HG03442 (cell line): ENCODE results near the gene CELF4.

Source experiments
- ATAC-seq: cut with Tn5 transposase; IDR thresholded peaks from one replicate; pipeline ENCODE4 v1.9.1; 2021; ENCODE audit warnings: mild to moderate bottlenecking, moderate library complexity; ENCODE audit not compliant: unreplicated experiment

CELF4 gene

DNA sequence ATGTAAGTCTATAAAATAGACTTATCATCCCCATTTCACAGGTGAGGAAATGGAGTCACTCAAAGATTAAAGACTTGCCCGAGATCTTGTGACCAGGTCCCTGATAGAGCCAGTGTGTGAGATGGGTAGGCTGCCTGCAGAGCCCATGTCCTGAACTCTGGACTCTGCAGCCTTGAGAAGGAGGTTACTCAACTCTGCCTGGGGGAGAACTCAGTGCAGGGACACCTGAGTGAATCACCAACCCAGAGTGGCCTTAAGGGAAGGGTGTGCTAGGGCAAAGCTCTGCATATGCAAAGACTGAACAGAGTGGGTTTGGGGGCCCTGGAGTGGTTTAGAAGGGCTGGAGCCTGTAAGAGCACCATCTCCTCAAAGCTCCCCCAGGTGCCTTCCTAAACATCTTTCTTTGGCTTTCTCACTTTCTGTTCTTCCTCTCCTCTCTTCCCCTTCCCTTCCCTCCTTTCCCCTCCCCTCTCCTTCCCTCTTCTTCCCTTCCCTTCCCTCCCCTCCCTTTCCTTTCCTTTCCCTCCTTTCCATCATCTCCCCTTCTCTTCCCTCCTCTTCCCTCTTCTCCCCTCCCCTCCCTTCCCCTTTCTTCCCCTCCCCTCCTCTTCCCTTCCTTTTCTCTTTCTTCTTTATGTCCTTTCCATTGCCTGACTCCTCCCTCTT, 67.6 kb downstream of the CELF4 start:
- ATAC-seq = no peak

DNA sequence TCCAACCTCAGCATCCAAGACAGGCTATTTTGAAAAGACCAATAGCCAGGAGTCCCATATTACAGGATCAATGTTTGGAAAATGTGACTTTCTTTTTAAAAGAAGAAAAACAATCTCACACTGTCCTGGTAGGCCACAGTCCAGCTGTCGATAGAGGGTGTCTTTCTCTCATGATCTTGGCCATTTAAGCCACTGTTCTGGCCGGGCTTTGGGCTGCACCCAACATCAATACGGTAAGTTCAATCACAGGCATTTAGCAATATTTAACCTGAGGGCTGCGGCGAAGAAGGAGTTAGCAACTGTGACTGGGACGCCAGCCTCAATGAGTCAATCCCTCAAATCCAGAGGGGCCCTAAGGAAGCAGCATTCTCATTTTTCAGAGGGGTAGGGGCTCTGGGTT, 69.0 kb downstream of the CELF4 start:
- no peak for ATAC-seq

DNA sequence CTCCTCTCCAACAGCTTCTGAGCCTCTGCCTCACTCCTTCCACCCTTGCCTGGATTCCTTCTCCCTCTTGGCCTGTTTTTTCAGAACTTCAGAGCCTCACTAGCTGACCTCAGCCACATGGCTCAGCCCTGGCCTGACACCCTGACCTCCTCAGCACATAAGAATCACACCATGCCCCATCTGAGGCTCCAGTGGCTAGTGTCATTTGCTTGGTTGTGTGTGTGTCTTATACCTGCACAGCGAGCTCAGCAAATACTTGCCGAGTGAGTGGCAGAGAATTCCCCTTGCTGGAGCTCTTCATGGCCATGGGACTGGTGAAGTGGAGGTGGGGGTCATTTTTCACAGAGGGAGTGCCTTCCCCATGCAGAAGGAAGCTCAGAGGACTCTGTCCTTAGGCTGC, 70.2 kb downstream of the CELF4 start:
- ATAC-seq = no peak

- ATAC-seq = no peak
Measured at GRCh38 chr18:37494406-37494805, 71.2 kb downstream of the CELF4 start.

DNA sequence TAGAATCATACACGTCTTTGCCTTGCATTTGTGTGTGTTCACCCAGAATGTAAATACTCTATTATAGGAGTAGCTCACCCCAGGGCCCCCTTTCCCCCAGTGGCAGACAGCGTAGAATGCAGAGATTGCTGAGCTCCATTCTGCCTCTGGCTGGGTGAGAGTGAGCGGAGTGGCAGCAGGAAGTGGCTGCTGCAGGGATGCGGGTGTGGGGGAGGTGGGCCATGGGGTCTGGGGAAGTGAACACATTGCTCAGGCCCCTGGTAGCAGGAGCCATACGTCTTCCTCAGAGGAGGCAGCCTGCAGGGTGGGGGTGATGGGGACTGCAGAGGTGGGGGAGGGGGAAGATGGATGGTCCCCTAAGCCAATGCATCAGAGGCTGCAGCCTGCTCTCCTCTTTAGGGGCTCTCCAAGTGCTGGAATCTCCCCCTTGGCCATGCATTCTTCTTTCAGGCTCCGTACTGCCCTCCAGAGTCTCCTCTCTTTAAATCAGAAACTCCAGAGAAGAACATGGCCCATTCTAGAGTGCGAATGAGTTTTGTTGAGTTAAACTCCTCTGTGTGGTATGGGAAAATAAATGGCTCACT, 72.2 kb downstream of the CELF4 start:
- no peak for ATAC-seq

GRCh38 chr18:37492952-37493351, 72.6 kb downstream of the CELF4 start:
- ATAC-seq = no peak

DNA sequence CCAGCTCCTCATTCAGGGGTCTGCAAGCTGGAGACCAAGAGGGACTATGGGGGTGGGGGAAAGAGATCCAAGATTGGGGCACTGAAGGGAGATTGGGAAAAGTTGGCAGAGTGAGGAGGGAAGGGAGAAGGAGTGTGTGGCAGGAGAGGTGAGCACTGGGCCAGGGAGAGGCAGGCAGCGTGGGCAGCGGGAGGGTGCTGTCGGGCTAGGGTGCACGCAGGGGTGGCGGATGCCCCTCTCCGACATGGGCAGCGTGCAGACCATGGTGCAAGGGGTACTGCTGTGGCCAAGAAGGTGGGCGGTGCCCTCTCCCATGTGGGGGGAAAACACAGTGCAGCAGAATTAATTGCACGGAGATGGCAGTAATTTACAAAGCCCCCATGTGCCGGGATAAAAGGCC, 74.1 kb downstream of the CELF4 start:
- ATAC-seq = no peak

- ATAC-seq = no peak
Measured at GRCh38 chr18:37489998-37490397, 75.6 kb downstream of the CELF4 start.

DNA sequence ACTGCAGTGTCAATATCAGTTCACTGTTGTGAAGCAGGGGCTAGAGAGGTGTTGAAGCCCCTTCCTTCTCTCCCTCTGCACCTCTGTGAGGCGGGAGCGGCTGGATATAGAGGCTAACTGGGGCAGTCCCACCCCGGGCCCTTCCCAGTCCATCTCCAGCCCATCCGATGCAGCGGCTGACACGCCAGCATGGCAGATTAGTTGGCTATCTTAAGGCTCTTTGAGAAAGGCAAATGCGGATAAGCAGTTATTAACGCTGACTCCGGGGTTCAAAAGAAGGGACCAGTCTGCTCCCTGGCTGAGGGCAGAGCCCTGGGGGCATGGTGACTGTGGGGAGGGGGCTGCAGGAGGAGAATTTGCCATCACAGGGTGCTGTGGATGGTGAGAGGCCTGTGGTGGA, 76.6 kb downstream of the CELF4 start:
- ATAC-seq = no peak

GRCh38 chr18:37487400-37487867, 78.2 kb downstream of the CELF4 start:
- ATAC-seq = no peak

GRCh38 chr18:37486848-37487247, 78.8 kb downstream of the CELF4 start:
- ATAC-seq = no peak

GRCh38 chr18:37484983-37485834, 80.4 kb downstream of the CELF4 start:
- no peak for ATAC-seq

DNA sequence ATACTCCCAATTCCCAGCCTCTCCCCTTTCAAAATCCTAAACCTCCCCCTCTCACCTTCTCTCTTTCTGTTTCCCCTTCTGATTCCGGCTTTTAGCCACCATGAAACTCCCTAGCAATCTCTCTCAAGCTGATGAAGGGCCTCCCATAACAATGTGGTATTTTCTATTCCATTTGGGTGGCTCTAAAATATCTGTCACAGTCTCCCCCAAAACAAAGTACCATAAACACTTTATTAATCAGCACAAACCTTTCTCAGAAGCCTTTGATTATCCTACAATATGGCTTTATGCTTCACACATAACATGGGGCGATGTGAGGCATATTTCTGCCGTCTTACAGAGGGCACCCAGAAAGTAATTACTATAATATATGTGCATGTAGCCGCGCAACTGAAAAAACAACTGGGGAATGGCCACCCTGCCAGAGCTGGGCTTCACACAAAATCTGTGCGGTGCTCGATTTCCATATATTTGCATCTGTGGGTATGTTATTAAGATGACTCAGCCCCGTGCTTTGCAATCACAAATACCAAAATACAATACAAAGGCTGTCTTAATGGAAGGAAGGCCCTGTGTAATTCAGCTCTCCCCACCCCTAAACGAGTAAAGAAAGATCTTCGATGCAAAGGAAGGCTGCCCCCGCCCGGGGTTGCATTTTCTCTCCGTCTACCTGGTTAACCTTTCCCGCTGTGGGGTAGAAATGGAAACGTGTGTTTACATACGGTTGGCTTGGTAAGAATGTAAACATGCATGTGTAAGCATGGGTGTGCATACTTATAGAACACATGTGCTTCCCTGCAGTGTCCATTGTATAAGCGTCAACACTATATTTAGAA, 81.4 kb downstream of the CELF4 start:
- ATAC-seq = no peak

DNA sequence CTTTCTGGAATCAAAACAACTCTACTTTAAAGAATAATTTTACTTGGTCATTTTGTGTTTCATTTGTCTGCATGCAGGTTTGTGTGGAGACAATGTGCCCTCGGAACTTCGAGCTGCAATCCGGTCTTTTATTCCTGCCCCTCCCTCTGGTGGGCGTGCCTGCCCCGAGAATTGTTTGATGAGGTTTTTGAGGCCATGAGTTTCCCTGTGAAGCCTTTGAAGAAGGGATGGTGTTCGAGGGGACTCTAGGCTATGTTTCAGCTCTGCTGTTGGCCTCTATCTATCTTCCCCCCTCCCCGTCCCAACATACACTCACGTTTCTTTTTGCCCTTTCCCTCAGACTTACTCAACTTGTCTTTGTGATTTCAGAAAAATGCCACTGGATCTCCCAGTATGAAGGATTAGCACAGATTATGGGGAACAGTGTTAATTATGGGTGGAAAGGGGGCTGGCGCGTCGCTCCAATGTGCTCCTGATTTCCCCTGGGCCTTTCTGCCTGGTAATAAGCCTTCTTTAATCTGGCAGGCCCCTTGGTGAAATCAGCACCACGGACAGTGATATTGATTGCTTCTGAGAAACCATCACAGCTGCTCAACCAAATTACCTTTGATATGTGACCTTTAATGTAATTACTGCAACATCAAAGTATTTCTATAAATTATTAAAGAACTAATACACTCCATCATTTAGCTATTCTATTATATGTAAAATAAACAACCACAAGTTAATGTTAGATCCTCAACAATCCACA, 82.2 kb downstream of the CELF4 start:
- ATAC-seq = no peak

DNA sequence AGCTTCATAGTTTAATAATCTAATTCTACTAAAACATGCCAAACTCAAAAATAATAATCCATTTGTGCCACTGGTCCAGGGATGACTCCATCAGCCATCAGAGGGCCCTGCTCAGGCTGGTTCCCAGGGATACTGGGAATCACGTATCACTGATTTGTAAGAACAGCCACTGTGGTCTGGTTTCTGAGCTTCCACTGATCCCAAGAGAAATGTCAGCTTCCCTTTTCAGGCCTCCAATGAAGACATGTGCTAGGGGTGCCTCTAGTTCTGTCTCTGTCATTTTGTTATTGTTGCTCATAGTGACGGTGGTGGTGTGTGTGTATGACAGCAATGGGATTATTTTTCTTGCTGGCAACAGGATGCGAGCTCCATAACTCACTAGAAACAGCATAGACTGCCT, 83.2 kb downstream of the CELF4 start:
- ATAC-seq = no peak

DNA sequence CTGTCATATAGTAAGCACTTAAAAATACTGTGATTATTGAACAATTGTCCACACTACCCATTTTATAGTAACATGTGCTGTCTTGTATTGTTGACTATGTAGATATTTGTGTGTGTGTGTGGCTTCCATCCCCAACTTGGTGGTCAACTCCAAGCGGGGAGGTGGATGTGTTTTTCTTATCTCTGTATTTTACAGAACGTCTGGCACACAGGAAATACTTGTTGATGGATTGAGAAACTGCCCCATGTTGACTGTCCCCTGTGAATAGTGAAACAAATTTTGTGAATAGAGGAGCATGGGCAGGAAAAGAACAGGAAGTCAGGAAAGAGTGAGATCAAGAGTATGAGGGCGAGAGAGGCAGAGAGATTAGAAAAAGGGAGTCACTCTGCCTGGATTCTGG, 83.6 kb downstream of the CELF4 start:
- ATAC-seq = no peak

DNA sequence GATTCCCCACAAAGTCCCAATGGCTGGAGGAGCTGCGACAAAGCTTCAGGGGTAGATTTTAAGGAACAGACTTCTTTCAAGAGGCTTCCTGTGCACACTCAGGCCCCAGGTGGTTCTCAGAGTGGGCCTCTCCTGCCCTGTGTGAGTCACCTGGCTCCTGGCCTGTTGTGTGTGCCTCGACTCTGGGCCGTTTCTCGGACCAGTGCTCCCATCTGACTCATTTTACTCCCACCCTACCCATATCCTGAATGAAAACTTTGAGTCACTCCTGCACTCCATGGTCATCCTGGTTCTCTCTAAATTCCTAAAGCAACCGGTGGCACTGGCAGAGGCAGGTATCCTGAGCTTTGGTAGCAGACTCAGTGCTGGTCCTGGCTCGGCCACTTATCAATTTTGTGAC, 84.1 kb downstream of the CELF4 start:
- no peak for ATAC-seq

- ATAC-seq = no peak
Measured at GRCh38 chr18:37481072-37481471, 84.5 kb downstream of the CELF4 start.

GRCh38 chr18:37476611-37477295, 88.8 kb downstream of the CELF4 start:
- ATAC-seq = no peak

GRCh38 chr18:37476182-37476581, 89.4 kb downstream of the CELF4 start:
- ATAC-seq = no peak
